LHCN-M2 (cell line): ENCODE data around the gene PTPN9. TPM values are rescaled to one million over a fixed set of nuclear protein-coding genes. Genes with fewer than 3 reads are reported as not detected.
A peak's percentile ranks its signal among the peaks of the same experiment; 100 is the strongest.
"Not testable (repeated sequence)": the region's sequence is repeated elsewhere in the genome, so short reads cannot be mapped to it uniquely, and the experiment has no call there.

ENCODE experiments used
- DNase-seq: peaks from one replicate; pipeline ENCODE4 v3.0.0-alpha.2; 2012; ENCODE audit warnings: low read depth
- polyA plus RNA-seq: library from polyadenylated mRNA; unstranded; fragments of >200 nt; gene quantifications from one replicate; pipeline ENCODE4 v1.2.1, GENCODE V29; 2012; ENCODE audit warnings: missing spikeins
- total RNA-seq: library from RNA; depleted of rRNA; stranded (reverse); fragments of >200 nt; gene quantifications from 2 replicates; pipeline ENCODE4 v1.2.3, GENCODE V29; 2014; rRNA removed

Gene PTPN9
- total RNA-seq, result 23.5 and 25.0 TPM in 2 replicates
- polyA plus RNA-seq, result 26.4 TPM

- DNase-seq, result peak; percentile 78
These were observed at the start of gene PTPN9 for GRCh38 chr15:75578948-75579920. TSS of gene PTPN9 (minus strand) at chr15:75579315. CDS start at chr15:75578776, 539 bp downstream.

- DNase-seq, result peak; percentile 89
These were observed 46.6 kb upstream of the PTPN9 start, which contains the start of gene SNUPN for GRCh38 chr15:75625542-75626347. TSS of gene SNUPN (minus strand) at chr15:75625725. CDS start at chr15:75621051, 4,674 bp downstream.

- DNase-seq, result no peak
These were observed 43.4 kb upstream of the PTPN9 start for GRCh38 chr15:75622505-75622904.

GRCh38 chr15:75620841-75621391, 41.8 kb upstream of the PTPN9 start:
- DNase-seq, result peak; percentile 93

GRCh38 chr15:75620058-75620820, 41.1 kb upstream of the PTPN9 start:
- DNase-seq, result peak; percentile 80

- no peak for DNase-seq
These were observed 37.7 kb upstream of the PTPN9 start for GRCh38 chr15:75616766-75617165.

GRCh38 chr15:75606711-75607699, 27.9 kb upstream of the PTPN9 start:
- DNase-seq, result peak; percentile 21

GRCh38 chr15:75606026-75606425, 26.9 kb upstream of the PTPN9 start:
- no peak for DNase-seq

GRCh38 chr15:75599401-75599800, 20.3 kb upstream of the PTPN9 start:
- DNase-seq, result no peak

GRCh38 chr15:75598361-75598760, 19.2 kb upstream of the PTPN9 start:
- no peak for DNase-seq

GRCh38 chr15:75597667-75598341, 18.7 kb upstream of the PTPN9 start:
- DNase-seq, result no peak

- DNase-seq, result no peak
These were observed 17.7 kb upstream of the PTPN9 start for GRCh38 chr15:75596703-75597345.

- DNase-seq, result no peak
These were observed 15.2 kb upstream of the PTPN9 start for GRCh38 chr15:75594276-75594675.

- no peak for DNase-seq
These were observed 12.7 kb upstream of the PTPN9 start for GRCh38 chr15:75591655-75592364.

- DNase-seq, result no peak
These were observed 11.1 kb upstream of the PTPN9 start for GRCh38 chr15:75590239-75590638.

GRCh38 chr15:75589071-75589470, 10.0 kb upstream of the PTPN9 start:
- DNase-seq, result no peak

GRCh38 chr15:75586422-75586821, 7.3 kb upstream of the PTPN9 start:
- not testable (repeated sequence) for DNase-seq

GRCh38 chr15:75584121-75584520, 5.0 kb upstream of the PTPN9 start:
- DNase-seq, result no peak
